Measurements from ENCODE around the gene SLC19A2.
"Not testable (repeated sequence)": the region's sequence is repeated elsewhere in the genome, so short reads cannot be mapped to it uniquely, and the experiment has no call there.

The SLC19A2 gene, protein sequence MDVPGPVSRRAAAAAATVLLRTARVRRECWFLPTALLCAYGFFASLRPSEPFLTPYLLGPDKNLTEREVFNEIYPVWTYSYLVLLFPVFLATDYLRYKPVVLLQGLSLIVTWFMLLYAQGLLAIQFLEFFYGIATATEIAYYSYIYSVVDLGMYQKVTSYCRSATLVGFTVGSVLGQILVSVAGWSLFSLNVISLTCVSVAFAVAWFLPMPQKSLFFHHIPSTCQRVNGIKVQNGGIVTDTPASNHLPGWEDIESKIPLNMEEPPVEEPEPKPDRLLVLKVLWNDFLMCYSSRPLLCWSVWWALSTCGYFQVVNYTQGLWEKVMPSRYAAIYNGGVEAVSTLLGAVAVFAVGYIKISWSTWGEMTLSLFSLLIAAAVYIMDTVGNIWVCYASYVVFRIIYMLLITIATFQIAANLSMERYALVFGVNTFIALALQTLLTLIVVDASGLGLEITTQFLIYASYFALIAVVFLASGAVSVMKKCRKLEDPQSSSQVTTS

GRCh38 chr1:169485431-169486280 lies at the start of gene SLC19A2:
Gene SLC19A2, minus strand, starts transcription at chr1:169485944. Its CDS starts 178 bp downstream, at chr1:169485766.
- peak; percentile 98 for DNase-seq (ENCODE audit: low spot score)

DNA sequence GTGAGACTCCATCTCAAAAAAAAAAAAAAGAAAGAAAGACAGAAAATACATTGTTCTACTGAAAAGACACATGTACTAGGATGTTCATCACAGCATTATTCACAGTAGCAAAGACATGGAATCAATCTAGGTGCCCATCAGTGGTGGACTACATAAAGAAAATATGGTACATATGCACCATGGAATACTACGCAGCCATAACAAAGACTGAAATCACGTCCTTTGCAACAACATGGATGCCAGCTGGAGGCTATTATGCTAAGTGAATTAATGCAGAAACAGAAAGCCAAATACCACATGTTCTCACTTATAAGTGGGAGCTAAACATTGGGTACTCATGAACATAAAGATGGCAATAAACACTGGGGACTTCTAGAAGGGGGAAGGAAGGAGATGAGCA lies 48.9 kb upstream of the SLC19A2 start:
- DNase-seq (ENCODE audit: low spot score), result no peak

DNA sequence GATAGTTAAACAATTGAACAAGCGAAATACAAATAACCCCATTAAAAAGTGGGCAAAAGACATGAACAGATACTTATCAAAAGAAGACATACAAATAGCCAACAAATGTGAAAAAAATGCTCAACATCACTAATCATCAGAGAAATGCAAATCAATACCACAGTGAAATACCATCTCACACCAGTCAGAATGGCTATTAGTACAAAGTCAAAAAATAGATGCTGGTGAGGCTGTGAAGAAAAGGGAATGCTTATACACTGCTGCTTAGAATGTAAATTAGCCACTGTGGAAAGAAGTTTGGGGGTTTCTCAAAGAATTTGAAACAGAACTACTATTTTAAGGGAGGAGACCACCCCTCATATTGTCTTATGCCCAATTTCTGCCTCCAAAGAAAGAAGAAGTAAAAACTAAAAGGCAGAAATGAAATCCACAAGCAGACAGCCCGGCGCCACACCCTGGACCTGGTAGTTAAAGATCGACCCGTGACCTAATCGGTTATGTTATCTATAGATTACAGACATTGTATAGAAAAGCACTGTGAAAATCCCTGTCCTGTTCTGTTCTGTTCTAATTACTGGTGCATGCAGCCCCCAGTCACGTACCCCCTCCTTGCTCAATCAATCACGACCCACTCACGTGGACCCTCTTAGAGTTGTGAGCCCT lies 47.9 kb upstream of the SLC19A2 start:
- DNase-seq (ENCODE audit: low spot score), result not testable (repeated sequence)

- no peak for DNase-seq (ENCODE audit: low spot score)
These were observed 44.7 kb upstream of the SLC19A2 start for GRCh38 chr1:169530448-169530847.

GRCh38 chr1:169529068-169529642 lies 43.4 kb upstream of the SLC19A2 start:
- DNase-seq (ENCODE audit: low spot score), result no peak

DNA sequence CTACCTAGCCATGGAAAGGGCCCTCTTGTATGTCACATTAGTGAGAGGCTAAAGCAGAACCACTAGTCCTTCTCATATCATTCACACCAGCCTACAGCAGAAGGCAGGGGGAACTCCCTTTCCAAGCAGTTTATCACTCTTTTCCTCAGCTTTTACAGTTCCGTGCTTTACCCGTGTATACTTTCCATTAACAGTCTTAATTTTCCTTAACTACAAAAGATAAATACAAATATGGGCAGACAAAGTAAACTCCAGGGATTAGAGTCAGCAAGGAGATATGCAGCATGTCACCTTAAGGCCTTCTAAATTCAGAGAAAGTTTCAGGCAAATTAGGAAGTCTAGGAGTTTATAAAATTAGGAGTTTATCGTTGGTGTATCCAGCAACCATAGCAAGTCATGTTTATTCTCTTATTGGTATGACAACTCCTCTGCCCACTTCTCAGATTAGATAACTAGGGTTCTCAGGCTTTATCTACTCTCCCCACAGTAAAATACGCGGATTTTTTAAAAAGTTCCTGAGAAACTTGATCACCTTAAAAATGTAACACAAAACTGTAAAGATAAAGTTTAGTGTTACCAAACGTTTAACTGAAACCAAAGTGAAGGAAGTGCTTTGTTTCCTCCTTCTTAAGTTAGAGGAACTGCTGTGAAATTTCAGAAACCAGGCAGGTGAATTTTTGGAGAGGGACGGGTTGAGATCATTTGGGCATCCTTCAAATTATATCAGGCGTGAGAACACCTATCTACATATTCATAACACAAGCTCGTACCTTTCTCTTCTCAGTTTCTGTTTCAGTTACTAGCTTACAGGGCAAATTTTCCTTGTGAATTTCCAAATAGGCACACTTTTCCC lies 42.7 kb upstream of the SLC19A2 start:
- DNase-seq (ENCODE audit: low spot score), result no peak

DNA sequence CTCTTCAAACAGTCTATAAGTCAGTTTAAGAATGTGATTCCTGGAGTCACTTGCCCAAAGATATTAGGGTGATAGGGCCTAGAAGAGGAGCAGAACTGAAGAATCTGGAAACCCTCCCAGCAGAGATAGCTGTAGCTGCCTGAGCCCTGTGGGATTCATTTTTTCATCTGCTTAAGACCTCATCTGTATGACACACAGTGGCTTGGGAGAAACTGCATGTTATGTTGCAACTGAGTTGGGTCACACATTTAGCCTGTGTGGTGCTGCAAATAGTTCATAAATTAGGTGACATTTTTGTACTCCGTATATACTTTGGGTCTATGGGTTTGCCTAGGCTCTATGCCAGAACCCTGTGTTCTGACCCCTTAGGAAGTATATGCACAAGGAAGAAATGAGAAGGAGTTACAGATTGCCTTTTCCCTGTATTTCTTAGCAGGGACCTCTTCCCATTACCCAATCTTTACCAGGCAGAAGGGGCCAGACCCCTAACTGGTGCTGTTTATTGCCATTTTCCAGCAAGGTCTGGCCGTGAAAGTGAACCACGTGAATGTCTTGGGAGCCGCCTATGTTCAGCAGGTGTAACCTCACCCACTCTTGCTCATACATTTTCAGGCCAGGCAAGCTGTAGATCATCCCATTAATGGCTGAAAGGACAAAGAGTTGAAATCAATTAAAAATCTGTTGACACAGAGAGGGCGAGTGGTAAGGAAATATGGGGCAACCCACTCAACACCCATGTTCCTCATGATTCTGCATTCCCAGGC lies 41.9 kb upstream of the SLC19A2 start:
- DNase-seq (ENCODE audit: low spot score), result no peak

DNA sequence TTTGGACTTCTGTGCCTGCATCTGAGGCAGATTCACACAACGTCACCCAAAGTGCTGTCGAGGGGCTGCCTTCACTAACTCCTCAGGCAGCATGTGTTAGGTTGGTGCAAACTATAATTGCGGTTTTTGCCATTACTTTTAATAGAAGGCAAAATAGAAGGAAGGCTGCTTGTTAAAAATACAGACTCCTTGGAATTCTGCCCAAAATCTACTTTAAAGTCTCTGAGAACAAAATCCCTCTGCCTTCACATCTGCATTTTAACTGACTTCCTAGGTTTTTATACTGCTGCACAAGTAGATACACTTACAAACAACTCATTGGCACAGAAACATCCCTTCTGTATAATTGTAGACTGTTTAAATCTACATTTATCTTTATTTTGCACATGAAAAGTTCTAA lies 41.3 kb upstream of the SLC19A2 start:
- no peak for DNase-seq (ENCODE audit: low spot score)

DNA sequence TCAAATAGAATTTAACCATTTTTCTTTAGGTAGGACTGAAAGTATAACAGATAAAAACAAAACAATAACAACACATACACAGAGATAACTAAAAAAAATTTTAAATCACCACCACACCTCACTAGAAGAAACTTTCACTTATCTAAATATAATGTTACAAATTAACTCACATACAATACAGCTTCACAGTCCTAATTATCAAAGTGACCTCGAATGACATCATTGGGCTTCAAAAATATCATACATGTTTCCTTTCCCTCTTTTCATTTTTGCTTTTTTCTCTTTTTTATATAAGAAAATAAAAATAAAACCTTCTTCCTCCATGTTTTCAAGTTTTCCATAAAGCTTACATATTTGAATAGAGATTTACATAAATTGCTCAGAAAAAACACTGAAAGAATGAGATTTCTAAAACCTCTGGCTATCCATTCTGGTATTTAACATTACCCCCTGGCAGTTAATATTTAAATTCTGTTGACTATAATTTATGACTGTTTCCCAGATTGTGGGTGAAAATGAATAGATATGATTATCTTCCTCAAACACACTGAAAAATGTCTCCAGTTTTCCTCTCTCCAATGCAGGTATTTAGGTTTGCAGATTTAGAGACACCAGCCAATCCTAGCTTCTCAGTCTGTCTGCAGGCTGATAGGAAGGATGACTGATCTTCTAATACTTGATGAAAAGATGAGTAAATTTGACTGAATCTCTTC lies 40.5 kb upstream of the SLC19A2 start:
- no peak for DNase-seq (ENCODE audit: low spot score)

DNA sequence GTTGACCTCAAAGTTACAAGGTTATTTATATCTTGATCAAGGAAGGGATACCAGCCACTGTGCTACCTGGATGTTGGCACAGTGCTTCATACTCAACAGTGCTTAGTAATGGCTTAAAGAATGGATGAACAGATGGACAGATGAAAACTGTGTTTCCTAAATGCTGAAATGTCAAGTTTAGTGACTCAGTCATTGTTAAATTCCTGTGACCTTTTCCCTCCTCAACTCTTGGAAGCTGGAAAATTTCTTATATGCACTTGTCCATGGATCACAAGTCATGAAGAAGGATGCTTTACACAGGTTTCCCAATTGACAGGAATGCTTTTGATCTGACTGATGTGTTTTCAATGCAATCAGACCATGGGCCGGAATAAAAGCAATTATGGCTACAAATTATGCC lies 39.6 kb upstream of the SLC19A2 start:
- no peak for DNase-seq (ENCODE audit: low spot score)

- peak; percentile 18 for DNase-seq (ENCODE audit: low spot score)
These were observed 38.2 kb upstream of the SLC19A2 start for GRCh38 chr1:169523904-169524303.

DNA sequence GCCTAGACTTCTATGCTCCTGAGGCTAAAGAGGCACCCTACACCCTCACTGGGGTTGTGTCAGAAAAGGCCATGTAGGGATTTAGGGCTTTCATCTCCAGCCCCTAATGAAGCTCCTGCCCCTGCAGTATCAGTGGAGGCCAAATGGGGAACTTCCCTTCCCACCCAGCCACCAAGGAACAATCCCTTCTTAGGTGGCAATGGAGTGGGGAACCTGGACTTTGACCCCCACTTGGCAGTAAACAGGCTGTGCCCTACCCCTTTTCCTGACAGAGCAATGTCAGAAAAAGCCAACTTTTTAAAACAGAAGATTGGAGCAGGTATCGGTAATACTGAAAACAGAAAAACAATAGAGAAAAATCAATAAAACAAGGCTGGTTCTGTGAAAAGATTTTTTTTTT lies 35.5 kb upstream of the SLC19A2 start:
- DNase-seq (ENCODE audit: low spot score), result peak; percentile 10

DNA sequence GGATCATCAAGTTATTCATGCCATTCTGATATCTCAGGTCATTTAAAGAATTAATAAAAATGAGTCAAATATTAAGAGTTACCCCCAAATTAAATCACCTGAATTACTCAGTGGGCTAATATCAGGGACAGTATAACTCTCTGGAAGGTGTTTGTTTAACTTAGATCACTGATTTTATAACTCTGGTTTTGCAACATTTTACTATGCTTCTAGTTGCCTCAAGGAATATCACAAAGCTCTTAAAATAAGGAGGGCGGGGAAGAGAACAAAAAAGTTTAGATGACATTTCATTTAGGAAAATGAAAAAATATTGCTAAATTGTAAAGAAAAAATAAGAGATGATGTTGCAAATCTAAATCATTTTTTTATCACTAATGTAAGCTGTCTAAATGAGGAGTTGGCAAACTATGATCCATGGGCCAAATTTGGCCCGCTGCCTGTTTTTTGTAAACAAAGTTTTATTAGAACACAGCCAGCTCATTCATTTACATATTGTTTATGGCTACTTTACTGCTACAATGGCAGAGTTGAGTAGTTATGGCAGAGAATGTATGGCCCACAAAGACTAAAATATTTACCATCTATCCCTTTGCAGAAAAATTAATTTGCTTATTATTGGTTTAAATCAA lies 31.9 kb upstream of the SLC19A2 start:
- no peak for DNase-seq (ENCODE audit: low spot score)

GRCh38 chr1:169515641-169516040 lies 29.9 kb upstream of the SLC19A2 start:
- no peak for DNase-seq (ENCODE audit: low spot score)

DNA sequence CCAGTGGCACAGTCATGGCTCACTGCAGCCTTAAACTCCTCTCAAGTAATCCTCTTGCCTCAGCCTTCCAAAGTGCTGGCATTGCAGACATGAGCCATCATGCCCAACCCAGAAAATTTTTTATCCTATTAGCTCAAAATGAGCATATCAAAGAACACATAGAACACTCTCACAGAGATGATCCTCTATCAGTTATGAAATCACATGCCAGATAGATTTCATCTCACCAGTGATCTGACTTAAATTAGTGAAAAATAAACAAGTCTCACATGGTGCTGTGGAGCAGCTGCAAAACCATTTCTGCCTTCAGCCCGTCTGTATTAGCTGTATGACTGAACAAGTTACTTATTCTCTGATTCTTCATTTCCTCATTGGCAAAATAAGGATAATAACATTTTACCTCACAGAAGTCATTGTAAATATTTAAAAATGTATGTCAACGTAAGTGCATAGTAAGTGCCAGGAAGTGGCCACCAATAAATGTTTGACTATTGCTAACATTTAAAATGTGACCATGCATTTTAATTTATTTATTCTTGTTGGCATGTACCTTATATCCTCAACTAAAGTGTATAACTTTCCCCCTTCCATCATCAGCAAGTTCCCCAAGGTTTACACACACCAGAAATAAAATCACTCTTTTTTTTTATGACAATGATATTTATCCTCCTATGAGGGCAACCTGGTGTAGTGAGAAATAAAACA lies 29.0 kb upstream of the SLC19A2 start:
- DNase-seq (ENCODE audit: low spot score), result no peak

DNA sequence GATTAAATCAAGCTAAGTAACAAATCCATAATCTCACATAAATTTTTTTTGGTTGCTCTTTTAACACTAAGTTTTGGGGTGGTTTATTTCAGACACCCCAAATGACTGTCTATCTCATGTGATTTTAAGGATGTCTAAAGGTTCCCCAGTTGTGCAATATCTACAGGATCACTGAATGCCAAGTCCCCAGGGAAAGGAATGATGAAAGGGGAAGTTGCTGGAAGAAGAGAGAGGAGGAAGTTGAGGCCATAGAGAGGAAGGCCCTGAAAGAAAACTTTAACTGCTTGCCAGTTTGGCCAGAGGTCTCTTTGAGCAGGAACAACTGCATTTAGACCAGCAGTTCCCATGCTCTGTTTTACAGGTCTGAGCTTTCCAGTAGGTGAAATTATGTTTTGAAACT lies 27.5 kb upstream of the SLC19A2 start:
- no peak for DNase-seq (ENCODE audit: low spot score)

- DNase-seq (ENCODE audit: low spot score), result no peak
These were observed 25.7 kb upstream of the SLC19A2 start for GRCh38 chr1:169511316-169512005.

DNA sequence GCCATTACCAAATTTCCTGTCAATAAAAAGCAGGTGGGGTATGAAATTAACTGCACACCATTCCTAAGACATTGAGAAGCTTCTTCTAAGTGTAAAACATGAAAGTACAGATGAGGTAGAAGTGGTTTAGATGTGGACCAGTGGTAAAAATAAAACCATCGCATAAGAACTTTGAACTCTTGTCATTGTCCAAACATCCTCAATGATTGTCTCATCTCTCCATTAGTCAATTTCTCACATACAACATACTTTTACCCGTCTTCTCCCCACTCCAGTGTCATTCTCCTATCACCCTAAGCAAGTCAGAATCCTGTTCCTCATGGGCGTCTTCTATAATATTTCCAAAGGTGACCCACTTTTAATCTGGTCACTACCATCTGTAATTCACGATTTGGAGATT lies 24.3 kb upstream of the SLC19A2 start:
- no peak for DNase-seq (ENCODE audit: low spot score)
